Measurements from ENCODE around the gene SLC4A1AP.

The SLC4A1AP gene

GRCh38 chr2:27739058-27739373 is 75.3 kb downstream of the SLC4A1AP start:
- no peak for DNase-seq (ENCODE audit: low read depth in 1 of 2, low spot score in 1 of 2)

- DNase-seq (ENCODE audit: low read depth in 1 of 2, low spot score in 1 of 2): no peak
These were observed 78.0 kb downstream of the SLC4A1AP start for GRCh38 chr2:27741673-27742072.

- DNase-seq (ENCODE audit: low read depth in 1 of 2, low spot score in 1 of 2): no peak
These were observed 78.9 kb downstream of the SLC4A1AP start for GRCh38 chr2:27742571-27742970.

Data from stimulated activated CD4-positive, alpha-beta T cell treated with anti-CD3 and anti-CD28 coated beads, Interleukin-15, amount 100 ng/mL, for 1 hour (primary cell).